ENCODE data around the gene PIANP. TPM values are rescaled to one million over a fixed set of nuclear protein-coding genes. Genes with fewer than 3 reads are reported as not detected.
A peak's percentile ranks its signal among the peaks of the same experiment; 100 is the strongest.

Gene PIANP
- total RNA-seq (1 to 10 TPM in 1 of 2 donors, under 1 TPM in 1; 0.25 to 1.4 TPM), polyA plus RNA-seq (under 1 TPM; 0.23 to 0.37 TPM)
- long read RNA-seq, donor 1, partial matches to known transcripts = 0 of 2 reads
- long read RNA-seq, donor 1, other reads (novel, unspliced or antisense) = 0 of 2 reads
- long read RNA-seq, donor 2 = 0 reads
- long read RNA-seq, donor 3 = 0 reads
- long read RNA-seq, donor 4, partial matches to known transcripts = 0 of 2 reads
- long read RNA-seq, donor 4, other reads (novel, unspliced or antisense) = 0 of 2 reads
- long read RNA-seq, donor 5, partial matches to known transcripts = 0 of 1 reads
- long read RNA-seq, donor 5, other reads (novel, unspliced or antisense) = 0 of 1 reads

DNA sequence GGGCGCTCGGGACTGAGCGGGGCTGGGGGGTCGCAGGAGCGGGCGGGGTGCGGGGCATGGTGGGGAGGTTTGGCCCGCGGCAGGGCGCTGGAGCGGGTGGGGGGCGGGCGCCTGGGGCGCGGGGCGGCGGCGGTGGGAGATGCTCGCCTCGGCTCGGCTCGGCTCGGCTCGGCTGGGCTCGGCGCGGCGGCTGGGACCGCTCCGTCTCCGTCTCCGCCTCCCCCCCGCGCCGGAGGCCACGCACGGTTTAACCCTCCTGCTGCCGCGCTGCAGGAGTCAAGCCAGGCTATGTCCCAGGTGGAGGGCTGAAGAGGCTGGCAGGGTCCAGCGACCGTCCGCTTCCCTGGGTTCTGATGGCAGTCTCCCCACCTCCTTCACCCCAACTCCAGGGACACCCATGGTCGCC lies at the start of gene PIANP:
Gene PIANP (minus strand): TSS at position 170 of the 406 bp plus-strand sequence. CDS start 2,754 bp downstream, outside the sequence.
- no peak within 1 kb of the TSS for H3K27ac ChIP-seq (ENCODE audit: low read depth in 1 of 2, low read length in 1 of 2)
- 3% methylated on average over 6 to 41 of the region's 43 CpGs for WGBS, 2 donors
- TF ChIP-seq, protein P1, sequence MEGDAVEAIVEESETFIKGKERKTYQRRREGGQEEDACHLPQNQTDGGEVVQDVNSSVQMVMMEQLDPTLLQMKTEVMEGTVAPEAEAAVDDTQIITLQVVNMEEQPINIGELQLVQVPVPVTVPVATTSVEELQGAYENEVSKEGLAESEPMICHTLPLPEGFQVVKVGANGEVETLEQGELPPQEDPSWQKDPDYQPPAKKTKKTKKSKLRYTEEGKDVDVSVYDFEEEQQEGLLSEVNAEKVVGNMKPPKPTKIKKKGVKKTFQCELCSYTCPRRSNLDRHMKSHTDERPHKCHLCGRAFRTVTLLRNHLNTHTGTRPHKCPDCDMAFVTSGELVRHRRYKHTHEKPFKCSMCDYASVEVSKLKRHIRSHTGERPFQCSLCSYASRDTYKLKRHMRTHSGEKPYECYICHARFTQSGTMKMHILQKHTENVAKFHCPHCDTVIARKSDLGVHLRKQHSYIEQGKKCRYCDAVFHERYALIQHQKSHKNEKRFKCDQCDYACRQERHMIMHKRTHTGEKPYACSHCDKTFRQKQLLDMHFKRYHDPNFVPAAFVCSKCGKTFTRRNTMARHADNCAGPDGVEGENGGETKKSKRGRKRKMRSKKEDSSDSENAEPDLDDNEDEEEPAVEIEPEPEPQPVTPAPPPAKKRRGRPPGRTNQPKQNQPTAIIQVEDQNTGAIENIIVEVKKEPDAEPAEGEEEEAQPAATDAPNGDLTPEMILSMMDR (IDR thresholded peaks at IDR 0.05; ENCODE audit: control extremely low read depth, extremely low read depth) = no peak
- H3K27me3 ChIP-seq (ENCODE audit: control insufficient read depth in 3 of 3, insufficient read depth in 3 of 3, low read length in 2 of 3) = peaks cover 0 to 32% (median 27%) of the 10 kb centered on the region in 3 donors
- peaks cover 0 to 6% (median 0%) of the 10 kb centered on the region in 4 donors for H3K9me3 ChIP-seq (ENCODE audit: control insufficient read depth in 4 of 4, insufficient read depth in 3 of 4, low read length in 3 of 4)
- ATAC-seq (ENCODE audit: insufficient read depth, low FRiP score) (no peak), DNase-seq (peak; percentile 73 to 77 (median 77))
- peak within 1 kb of the TSS; percentile 1 for H3K4me3 ChIP-seq
- no peaks in the 10 kb centered on the region for H3K36me3 ChIP-seq (ENCODE audit: control insufficient read depth in 4 of 4, insufficient read depth in 4 of 4, low read length in 4 of 4)
- peaks cover 0 to 11% (median 6%) of the 10 kb centered on the region in 5 donors for H3K4me1 ChIP-seq (ENCODE audit: control insufficient read depth in 5 of 5, insufficient read depth in 5 of 5, low read length in 5 of 5)
- H3K9ac ChIP-seq (ENCODE audit: insufficient read depth in 1 of 2, low read length in 2 of 2) = peak within 1 kb of the TSS; percentile 25 to 62

- no peak for DNase-seq
- H3K9me3 ChIP-seq (ENCODE audit: control insufficient read depth in 4 of 4, insufficient read depth in 3 of 4, low read length in 3 of 4) = no peaks in the 10 kb centered on the region
- H3K27me3 ChIP-seq (ENCODE audit: control insufficient read depth in 3 of 3, insufficient read depth in 3 of 3, low read length in 2 of 3) = no peaks in the 10 kb centered on the region
- WGBS, 2 donors = 95 to 97% methylated on average over 28 of the region's 28 CpGs
- no peak overlapping the region for H3K27ac ChIP-seq (ENCODE audit: low read depth in 1 of 2, low read length in 1 of 2)
- H3K9ac ChIP-seq (ENCODE audit: insufficient read depth in 1 of 2, low read length in 2 of 2) = no peak overlapping the region
- ATAC-seq (ENCODE audit: insufficient read depth, low FRiP score) = no peak
- no peak overlapping the region for H3K4me3 ChIP-seq
- TF ChIP-seq, protein P1 (IDR thresholded peaks at IDR 0.05; ENCODE audit: control extremely low read depth, extremely low read depth) = no peak
- peaks cover 14 to 48% (median 43%) of the 10 kb centered on the region in 4 donors for H3K36me3 ChIP-seq (ENCODE audit: control insufficient read depth in 4 of 4, insufficient read depth in 4 of 4, low read length in 4 of 4)
- H3K4me1 ChIP-seq (ENCODE audit: control insufficient read depth in 5 of 5, insufficient read depth in 5 of 5, low read length in 5 of 5) = peaks cover 0 to 11% (median 4%) of the 10 kb centered on the region in 5 donors
Observed at GRCh38 chr12:6748761-6749160, 48.1 kb upstream of the PIANP start.

GRCh38 chr12:6747216-6747615 lies 46.6 kb upstream of the PIANP start:
- no peaks in the 10 kb centered on the region for H3K27me3 ChIP-seq (ENCODE audit: control insufficient read depth in 3 of 3, insufficient read depth in 3 of 3, low read length in 2 of 3)
- H3K4me3 ChIP-seq = no peak overlapping the region
- 74 to 75% methylated on average over 4 of the region's 4 CpGs for WGBS, 2 donors
- ATAC-seq (ENCODE audit: insufficient read depth, low FRiP score) (no peak), DNase-seq (no peak)
- peaks cover 0 to 8% (median 4%) of the 10 kb centered on the region in 5 donors for H3K4me1 ChIP-seq (ENCODE audit: control insufficient read depth in 5 of 5, insufficient read depth in 5 of 5, low read length in 5 of 5)
- no peaks in the 10 kb centered on the region for H3K9me3 ChIP-seq (ENCODE audit: control insufficient read depth in 4 of 4, insufficient read depth in 3 of 4, low read length in 3 of 4)
- peaks cover 14 to 48% (median 43%) of the 10 kb centered on the region in 4 donors for H3K36me3 ChIP-seq (ENCODE audit: control insufficient read depth in 4 of 4, insufficient read depth in 4 of 4, low read length in 4 of 4)
- TF ChIP-seq, protein P1 (IDR thresholded peaks at IDR 0.05; ENCODE audit: control extremely low read depth, extremely low read depth) = no peak
- H3K27ac ChIP-seq (ENCODE audit: low read depth in 1 of 2, low read length in 1 of 2) = no peak overlapping the region
- H3K9ac ChIP-seq (ENCODE audit: insufficient read depth in 1 of 2, low read length in 2 of 2) = no peak overlapping the region
